Tibial nerve (tissue), 4 donors: ENCODE measurements around the gene GHSR. TPM values are rescaled to one million over a fixed set of nuclear protein-coding genes. Genes with fewer than 3 reads are reported as not detected.
"Not testable (repeated sequence)": the region's sequence is repeated elsewhere in the genome, so short reads cannot be mapped to it uniquely, and the experiment has no call there.

Experiments
- DNase-seq, 2 donors: peaks; one replicate each; pipeline ENCODE4 v3.0.0-alpha.2; 2019; ENCODE audit warnings: low spot score in 2 of 2
- H3K27ac ChIP-seq, 4 donors: fragments of 200-600 bp; sonication (generic) in 3 of 4; one replicate each; pipeline ENCODE4 v1.5.1; 2017 to 2019; ENCODE audit warnings: mild to moderate bottlenecking in 1 of 4
- H3K27me3 ChIP-seq, 2 donors: fragments of 200-600 bp; sonication (generic) in 1 of 2; one replicate each; pipeline versions ENCODE4 v1.5.1 to v1.6.0; 2017 to 2019
- H3K36me3 ChIP-seq, 3 donors: fragments of 200-600 bp; sonication (generic); one replicate each; pipeline ENCODE4 v1.5.1; 2018 to 2019
- H3K4me1 ChIP-seq, 4 donors: fragments of 200-600 bp; sonication (generic) in 3 of 4; one replicate each; pipeline ENCODE4 v1.5.1; 2017 to 2019
- H3K4me3 ChIP-seq, 4 donors: fragments of 200-600 bp; sonication (generic) in 3 of 4; one replicate each; pipeline ENCODE4 v1.5.1; 2017 to 2019; ENCODE audit warnings: mild to moderate bottlenecking in 1 of 4, moderate library complexity in 1 of 4
- H3K9me3 ChIP-seq, 4 donors: fragments of 200-600 bp; sonication (generic) in 3 of 4; one replicate each; pipeline ENCODE4 v1.5.1; 2017 to 2019
- EP300 ChIP-seq, 2 donors: sonication (generic); formaldehyde crosslinking; IDR thresholded peaks; one replicate each; pipeline ENCODE4 v1.6.1; 2017; ENCODE audit warnings: antibody characterized with exemption in 2 of 2, mild to moderate bottlenecking in 1 of 2
- POLR2A ChIP-seq, 2 donors: fragments of 450-650 bp; IDR thresholded peaks; one replicate each; pipeline ENCODE4 v1.6.1; 2017; ENCODE audit warnings: antibody characterized with exemption in 2 of 2, mild to moderate bottlenecking in 2 of 2, moderate library complexity in 2 of 2
- WGBS, 2 donors: methylation state at CpG; one replicate each; pipeline ENCODE4 v1.1.5; 2018; 5-methylcytosine and 5-hydroxymethylcytosine counted together
- total RNA-seq, 4 donors: library from RNA; depleted of rRNA; stranded (reverse); fragments of >200 nt; gene quantifications; one replicate each; pipeline ENCODE4 v1.1.0, GENCODE V29; 2016
- TF ChIP-seq, protein P1 (sequence below), 5 experiments: fragments of 200-600 bp in 3 of 5; fragments of 450-650 bp in 2 of 5; sonication (generic) in 3 of 5; IDR thresholded peaks; one replicate each; pipeline ENCODE4 v1.5.1; 2016 to 2019; ENCODE audit warnings: antibody characterized with exemption in 5 of 5, mild to moderate bottlenecking in 3 of 5, moderate library complexity in 2 of 5

GHSR gene, protein sequence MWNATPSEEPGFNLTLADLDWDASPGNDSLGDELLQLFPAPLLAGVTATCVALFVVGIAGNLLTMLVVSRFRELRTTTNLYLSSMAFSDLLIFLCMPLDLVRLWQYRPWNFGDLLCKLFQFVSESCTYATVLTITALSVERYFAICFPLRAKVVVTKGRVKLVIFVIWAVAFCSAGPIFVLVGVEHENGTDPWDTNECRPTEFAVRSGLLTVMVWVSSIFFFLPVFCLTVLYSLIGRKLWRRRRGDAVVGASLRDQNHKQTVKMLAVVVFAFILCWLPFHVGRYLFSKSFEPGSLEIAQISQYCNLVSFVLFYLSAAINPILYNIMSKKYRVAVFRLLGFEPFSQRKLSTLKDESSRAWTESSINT
- not detected for total RNA-seq

GRCh38 chr3:172447611-172448579, at the start of gene GHSR:
GHSR (minus strand) TSS chr3:172448456; CDS start chr3:172448413, 43 bp downstream.
- Histone ChIP-seq H3K4me3 (no peak within 1 kb of the TSS), H3K4me1 (peaks cover 0 to 26% (median 4%) of the 10 kb centered on the region in 4 donors), H3K36me3 (no peaks in the 10 kb centered on the region), H3K27ac (no peak within 1 kb of the TSS), H3K9me3 (no peaks in the 10 kb centered on the region), H3K27me3 (peaks cover 0 to 81% of the 10 kb centered on the region in 2 donors)
- WGBS, 2 donors: 6 to 7% methylated on average over 58 to 72 of the region's 76 CpGs
- no peak for DNase-seq
- TF ChIP-seq POLR2A (IDR thresholded peaks at IDR 0.05) (no peak), EP300 (IDR thresholded peaks at IDR 0.05) (no peak)
- TF ChIP-seq, protein P1, sequence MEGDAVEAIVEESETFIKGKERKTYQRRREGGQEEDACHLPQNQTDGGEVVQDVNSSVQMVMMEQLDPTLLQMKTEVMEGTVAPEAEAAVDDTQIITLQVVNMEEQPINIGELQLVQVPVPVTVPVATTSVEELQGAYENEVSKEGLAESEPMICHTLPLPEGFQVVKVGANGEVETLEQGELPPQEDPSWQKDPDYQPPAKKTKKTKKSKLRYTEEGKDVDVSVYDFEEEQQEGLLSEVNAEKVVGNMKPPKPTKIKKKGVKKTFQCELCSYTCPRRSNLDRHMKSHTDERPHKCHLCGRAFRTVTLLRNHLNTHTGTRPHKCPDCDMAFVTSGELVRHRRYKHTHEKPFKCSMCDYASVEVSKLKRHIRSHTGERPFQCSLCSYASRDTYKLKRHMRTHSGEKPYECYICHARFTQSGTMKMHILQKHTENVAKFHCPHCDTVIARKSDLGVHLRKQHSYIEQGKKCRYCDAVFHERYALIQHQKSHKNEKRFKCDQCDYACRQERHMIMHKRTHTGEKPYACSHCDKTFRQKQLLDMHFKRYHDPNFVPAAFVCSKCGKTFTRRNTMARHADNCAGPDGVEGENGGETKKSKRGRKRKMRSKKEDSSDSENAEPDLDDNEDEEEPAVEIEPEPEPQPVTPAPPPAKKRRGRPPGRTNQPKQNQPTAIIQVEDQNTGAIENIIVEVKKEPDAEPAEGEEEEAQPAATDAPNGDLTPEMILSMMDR (IDR thresholded peaks at IDR 0.05): no peak

GRCh38 chr3:172490198-172490669, 42.0 kb upstream of the GHSR start:
- peak in 1 of 2 donors; percentile 48 for TF ChIP-seq EP300 (IDR thresholded peaks at IDR 0.05)
- TF ChIP-seq, protein P1 (IDR thresholded peaks at IDR 0.05): peak; percentile 56 to 84 (median 70)
- H3K27me3 ChIP-seq, H3K27ac ChIP-seq, H3K4me1 ChIP-seq, H3K36me3 ChIP-seq, H3K9me3 ChIP-seq, H3K4me3 ChIP-seq: not testable (repeated sequence)
- 22 to 26% methylated on average over 4 of the region's 4 CpGs for WGBS, 2 donors
- peak; percentile 85 to 98 for DNase-seq

- no peak for TF ChIP-seq POLR2A (IDR thresholded peaks at IDR 0.05)
- TF ChIP-seq EP300 (IDR thresholded peaks at IDR 0.05): no peak
- TF ChIP-seq, protein P1 (IDR thresholded peaks at IDR 0.05): no peak
- Histone ChIP-seq H3K27ac (no peak overlapping the region), H3K27me3 (no peaks in the 10 kb centered on the region), H3K36me3 (no peaks in the 10 kb centered on the region), H3K9me3 (no peaks in the 10 kb centered on the region), H3K4me3 (no peak overlapping the region), H3K4me1 (peaks cover 0 to 8% (median 0%) of the 10 kb centered on the region in 4 donors)
- 71 to 75% methylated on average over 1 of the region's 1 CpG for WGBS, 2 donors
- DNase-seq: no peak
Measured at GRCh38 chr3:172478116-172478515, 29.9 kb upstream of the GHSR start.

- DNase-seq: no peak
- peaks cover 0 to 4% (median 0%) of the 10 kb centered on the region in 4 donors for H3K9me3 ChIP-seq
- H3K36me3 ChIP-seq: no peaks in the 10 kb centered on the region
- 71 to 74% methylated on average over 5 of the region's 5 CpGs for WGBS, 2 donors
- no peaks in the 10 kb centered on the region for H3K27me3 ChIP-seq
- peaks cover 0 to 8% (median 0%) of the 10 kb centered on the region in 4 donors for H3K4me1 ChIP-seq
- H3K4me3 ChIP-seq: peak overlapping the region in 2 of 4 donors; percentile 39 to 47
- no peak for TF ChIP-seq EP300 (IDR thresholded peaks at IDR 0.05)
- TF ChIP-seq, protein P1 (IDR thresholded peaks at IDR 0.05): no peak
- no peak for TF ChIP-seq POLR2A (IDR thresholded peaks at IDR 0.05)
- no peak overlapping the region for H3K27ac ChIP-seq
Measured at GRCh38 chr3:172476347-172476746, 28.1 kb upstream of the GHSR start.
